GM12878 (cell line): ENCODE results near the gene TAF10. TPM values are rescaled to one million over a fixed set of nuclear protein-coding genes. Genes with fewer than 3 reads are reported as not detected.

Source experiments
- ATAC-seq: fragments of 200-7000 bp; cut with Tn5 transposase; 3 replicates; pipeline ENCODE4 v1.9.1; 2020; ENCODE audit warnings: mild to moderate bottlenecking, moderate library complexity
- BruUV-seq: library from RNA; stranded (reverse); fragments of 400-500 nt; replicated peaks from 2 replicates; lab custom pipeline; 2021; lab: Mats Ljungman, UMichigan
- CTCF ChIA-PET: fragments of 300-600 bp; sonication (Branson Sonifier 250); formaldehyde crosslinking; extraction: SDS; loops from one replicate; lab custom pipeline; 2021; ENCODE audit warnings: inconsistent platforms; lab: Yijun Ruan, JAX
- POLR2A ChIA-PET: fragments of 350-600 bp; formaldehyde crosslinking; extraction: SDS; loops from one replicate; lab custom pipeline; 2021; ENCODE audit warnings: inconsistent platforms; lab: Charles Lee
- RAD21 ChIA-PET: fragments of 300-600 bp; sonication (Branson Sonifier 250); formaldehyde crosslinking; loops from one replicate; lab custom pipeline; 2023; ENCODE audit warnings: antibody characterized with exemption; ENCODE audit not compliant: unreplicated experiment; lab: Charles Lee
- SMC1A ChIA-PET: fragments of 300-600 bp; sonication (Branson Sonifier 250); formaldehyde crosslinking; loops from one replicate; lab custom pipeline; 2023; ENCODE audit not compliant: unreplicated experiment, uncharacterized antibody; lab: Charles Lee
- DNase-seq: peaks from one replicate; pipeline ENCODE4 v3.0.0-alpha.2; 2011; ENCODE audit warnings: low read depth, low spot score
- FAIRE-seq: peaks from 3 replicates; lab custom pipeline; 2011; peaks lifted over from hg19 to GRCh38; lab: Jason Lieb, UNC
- H2AFZ ChIP-seq: 2 replicates; pipeline ENCODE4 v1.6.0; 2011; ENCODE audit warnings: low read depth, low read length, control low read depth; ENCODE audit not compliant: control insufficient read depth
- H3K27ac ChIP-seq: 2 replicates; pipeline ENCODE4 v1.5.1; 2011; ENCODE audit warnings: control low read depth; ENCODE audit not compliant: control insufficient read depth, insufficient read depth
- H3K27me3 ChIP-seq, 2 experiments: replicated peaks in 1 of 2; 2 replicates each; pipeline versions ENCODE4 v1.6.0 to v1.6.1; 2011; ENCODE audit warnings: low read length in 1 of 2; ENCODE audit not compliant: control insufficient read depth in 2 of 2, insufficient read depth in 2 of 2
- H3K36me3 ChIP-seq, 2 experiments: 2 replicates each; pipeline ENCODE4 v1.5.1; 2011; ENCODE audit warnings: low read length in 1 of 2; ENCODE audit not compliant: control insufficient read depth in 2 of 2, insufficient read depth in 2 of 2
- H3K4me1 ChIP-seq: 2 replicates; pipeline ENCODE4 v1.6.1; 2011; ENCODE audit warnings: mild to moderate bottlenecking, low read length, moderate library complexity, mixed read lengths; ENCODE audit not compliant: control insufficient read depth, insufficient read depth
- H3K4me2 ChIP-seq: 2 replicates; pipeline ENCODE4 v1.6.0; 2011; ENCODE audit warnings: control low read depth; ENCODE audit not compliant: control insufficient read depth, insufficient read depth
- H3K4me3 ChIP-seq: fragments of 200-600 bp; sonication (generic); 2 replicates; pipeline ENCODE4 v1.5.1; 2016
- H3K79me2 ChIP-seq: 2 replicates; pipeline ENCODE4 v1.6.0; 2011; ENCODE audit warnings: low read length; ENCODE audit not compliant: control insufficient read depth, insufficient read depth
- H3K9ac ChIP-seq: 2 replicates; pipeline ENCODE4 v1.8.0; 2011; ENCODE audit warnings: low read length, control low read depth, mixed read lengths; ENCODE audit not compliant: control insufficient read depth, insufficient read depth
- H3K9me3 ChIP-seq: replicated peaks from 3 replicates; pipeline ENCODE4 v1.5.1; 2011; ENCODE audit warnings: mild to moderate bottlenecking, low read length; ENCODE audit not compliant: control insufficient read depth, insufficient read depth
- H4K20me1 ChIP-seq: 2 replicates; pipeline ENCODE4 v1.6.0; 2011; ENCODE audit not compliant: control insufficient read depth, insufficient read depth
- BCL11A ChIP-seq: IDR thresholded peaks from 2 replicates; pipeline ENCODE4 v1.6.1; 2011; ENCODE audit warnings: low read depth, low read length
- BHLHE40 ChIP-seq, 2 experiments: fragments of 450-650 bp in 1 of 2; IDR thresholded peaks; 2 replicates each; pipeline ENCODE4 v1.6.1; 2011 to 2017; ENCODE audit warnings: low read depth in 2 of 2, borderline replicate concordance in 1 of 2, improper control_type of control experiment in 1 of 2, low read length in 1 of 2, mild to moderate bottlenecking in 1 of 2
- CHD2 ChIP-seq: IDR thresholded peaks from 2 replicates; pipeline ENCODE4 v1.6.1; 2011; ENCODE audit warnings: low read depth, low read length, improper control_type of control experiment, borderline replicate concordance
- CHD4 ChIP-seq: fragments of 200-600 bp; sonication (generic); IDR thresholded peaks from 2 replicates; pipeline ENCODE4 v1.6.1; 2016; ENCODE audit warnings: mild to moderate bottlenecking
- EED ChIP-seq: sonication (generic); IDR thresholded peaks from 2 replicates; pipeline ENCODE4 v1.6.1; 2016; ENCODE audit warnings: antibody characterized with exemption, low read depth
- EGR1 ChIP-seq, 2 experiments: IDR thresholded peaks; 1 replicate in 1 of 2; 2 replicates in 1 of 2; pipeline ENCODE4 v1.6.1; 2011 to 2012; ENCODE audit warnings: low read depth in 2 of 2, low read length in 2 of 2, borderline replicate concordance in 1 of 2, mild to moderate bottlenecking in 1 of 2, moderate library complexity in 1 of 2
- GABPA ChIP-seq: IDR thresholded peaks from 2 replicates; pipeline ENCODE4 v1.6.1; 2014; ENCODE audit warnings: antibody characterized with exemption, low read depth, mild to moderate bottlenecking, inconsistent platforms
- MYC ChIP-seq: IDR thresholded peaks from 2 replicates; pipeline ENCODE4 v1.6.1; 2011; ENCODE audit warnings: mild to moderate bottlenecking, low read length, moderate library complexity, inconsistent platforms; ENCODE audit not compliant: insufficient read depth, insufficient replicate concordance, insufficient read length, severe bottlenecking
- PBX3 ChIP-seq: IDR thresholded peaks from 2 replicates; pipeline ENCODE4 v1.6.1; 2011; ENCODE audit warnings: mild to moderate bottlenecking, low read depth, low read length, moderate library complexity; ENCODE audit not compliant: insufficient replicate concordance
- POLR2AphosphoS5 ChIP-seq: IDR thresholded peaks from 2 replicates; pipeline ENCODE4 v1.6.1; 2011; ENCODE audit warnings: mild to moderate bottlenecking, low read length, inconsistent platforms
- RBBP5 ChIP-seq: fragments of 200-600 bp; sonication (generic); conservative IDR thresholded peaks from 2 replicates; pipeline ENCODE4 v1.6.1; 2016
- YY1 ChIP-seq: IDR thresholded peaks from 2 replicates; pipeline ENCODE4 v1.6.1; 2011; ENCODE audit warnings: low read depth, mild to moderate bottlenecking, low read length
- ZNF217 ChIP-seq: fragments of 450-650 bp; IDR thresholded peaks from 2 replicates; pipeline ENCODE4 v1.6.1; 2017; ENCODE audit warnings: antibody characterized with exemption, mild to moderate bottlenecking
- WGBS: methylation state at CpG from one replicate; pipeline ENCODE4 v1.1.6; 2016; ENCODE audit warnings: low lambda C conversion rate; ENCODE audit not compliant: insufficient replicate concordance, insufficient coverage; ENCODE audit errors: missing lambda C conversion rate; 5-methylcytosine and 5-hydroxymethylcytosine counted together
- in situ Hi-C: fragments of 300-500 bp; cut with MboI; formaldehyde crosslinking; loops from 9 replicates; pipeline ENCODE4 v1.14.3; 2018; ENCODE audit warnings: mixed read lengths
- intact Hi-C: fragments of 100-400 bp; cut with micrococcal nuclease; formaldehyde crosslinking; loops from one replicate; pipeline ENCODE4 v1.14.2; 2022; ENCODE audit not compliant: unreplicated experiment
- polyA plus RNA-seq, 11 experiments: library from polyadenylated mRNA; depleted of rRNA in 4 of 11; unstranded in 6 of 11; stranded (reverse) in 5 of 11; fragments of >200 nt; fragmentation: Nextera tagmentation in 4 of 11; fragmentation: Illumina TruSeq in 1 of 11; extraction: Ambion mirVana in 4 of 11; extraction: Trizol in 1 of 11; gene quantifications; 1 replicate in 1 of 11; 2 replicates in 10 of 11; pipeline versions ENCODE4 v1.2.1 to v1.2.3, GENCODE V29; 2011 to 2016; ENCODE audit warnings: inconsistent platforms in 2 of 11, missing spikeins in 2 of 11, low read depth in 1 of 11
- total RNA-seq, 4 experiments: library from RNA; depleted of rRNA in 3 of 4; stranded (reverse); fragments of >200 nt in 3 of 4; fragmentation: Illumina TruSeq in 1 of 4; extraction: Trizol in 1 of 4; gene quantifications; 2 replicates each; pipeline versions ENCODE4 v1.2.1 to v1.2.3, GENCODE V29; 2013 to 2021
- TF ChIP-seq, protein P1 (sequence below): fragments of 450-650 bp; IDR thresholded peaks from 2 replicates; pipeline ENCODE4 v1.6.1; 2016; ENCODE audit warnings: mild to moderate bottlenecking, moderate library complexity, borderline replicate concordance
- TF ChIP-seq, protein P2 (sequence below): fragments of 450-650 bp; IDR thresholded peaks from 2 replicates; pipeline ENCODE4 v1.6.1; 2014; ENCODE audit warnings: mild to moderate bottlenecking

The TAF10 gene
- total and polyA plus RNA-seq, 10 of the 15 experiments (the other 5 are each of a cell fraction or from before 2014, with no cell fraction given) = 26.7 to 251 (median 149) TPM

GRCh38 chr11:6602096-6602940 is 9.7 kb downstream of the TAF10 start (continued):
- TF ChIP-seq POLR2AphosphoS5 (no peak), CHD2 (no peak), ZNF217 (no peak), YY1 (no peak), EED (no peak), CHD4 (no peak)
- TF ChIP-seq, protein P1, sequence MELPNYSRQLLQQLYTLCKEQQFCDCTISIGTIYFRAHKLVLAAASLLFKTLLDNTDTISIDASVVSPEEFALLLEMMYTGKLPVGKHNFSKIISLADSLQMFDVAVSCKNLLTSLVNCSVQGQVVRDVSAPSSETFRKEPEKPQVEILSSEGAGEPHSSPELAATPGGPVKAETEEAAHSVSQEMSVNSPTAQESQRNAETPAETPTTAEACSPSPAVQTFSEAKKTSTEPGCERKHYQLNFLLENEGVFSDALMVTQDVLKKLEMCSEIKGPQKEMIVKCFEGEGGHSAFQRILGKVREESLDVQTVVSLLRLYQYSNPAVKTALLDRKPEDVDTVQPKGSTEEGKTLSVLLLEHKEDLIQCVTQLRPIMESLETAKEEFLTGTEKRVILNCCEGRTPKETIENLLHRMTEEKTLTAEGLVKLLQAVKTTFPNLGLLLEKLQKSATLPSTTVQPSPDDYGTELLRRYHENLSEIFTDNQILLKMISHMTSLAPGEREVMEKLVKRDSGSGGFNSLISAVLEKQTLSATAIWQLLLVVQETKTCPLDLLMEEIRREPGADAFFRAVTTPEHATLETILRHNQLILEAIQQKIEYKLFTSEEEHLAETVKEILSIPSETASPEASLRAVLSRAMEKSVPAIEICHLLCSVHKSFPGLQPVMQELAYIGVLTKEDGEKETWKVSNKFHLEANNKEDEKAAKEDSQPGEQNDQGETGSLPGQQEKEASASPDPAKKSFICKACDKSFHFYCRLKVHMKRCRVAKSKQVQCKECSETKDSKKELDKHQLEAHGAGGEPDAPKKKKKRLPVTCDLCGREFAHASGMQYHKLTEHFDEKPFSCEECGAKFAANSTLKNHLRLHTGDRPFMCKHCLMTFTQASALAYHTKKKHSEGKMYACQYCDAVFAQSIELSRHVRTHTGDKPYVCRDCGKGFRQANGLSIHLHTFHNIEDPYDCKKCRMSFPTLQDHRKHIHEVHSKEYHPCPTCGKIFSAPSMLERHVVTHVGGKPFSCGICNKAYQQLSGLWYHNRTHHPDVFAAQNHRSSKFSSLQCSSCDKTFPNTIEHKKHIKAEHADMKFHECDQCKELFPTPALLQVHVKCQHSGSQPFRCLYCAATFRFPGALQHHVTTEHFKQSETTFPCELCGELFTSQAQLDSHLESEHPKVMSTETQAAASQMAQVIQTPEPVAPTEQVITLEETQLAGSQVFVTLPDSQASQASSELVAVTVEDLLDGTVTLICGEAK = no peak

GRCh38 chr11:6601041-6601461 is 11.0 kb downstream of the TAF10 start:
- no peak for DNase-seq
- WGBS = 100% methylated on average over 13 of the region's 13 CpGs
- CTCF ChIA-PET = no interaction called here
- ATAC-seq = no peak
- no peak for FAIRE-seq
- Histone ChIP-seq H4K20me1 (no peaks in the 10 kb centered on the region), H3K4me1 (peaks cover 6% of the 10 kb centered on the region; the same call in 1 of the 2 replicates), H3K27me3 (no peaks in the 10 kb centered on the region), H3K4me3 (no peak overlapping the region), H3K4me2 (peak overlapping the region; percentile 96), H3K79me2 (peaks cover 61% of the 10 kb centered on the region), H3K36me3 (peaks cover 11 to 18% of the 10 kb centered on the region in 2 experiments), H2AFZ (no peak overlapping the region), H3K9ac (0 out of 2 replicates have a peak overlapping the region, but pooled peaks have one; percentile 4), H3K27ac (no peak overlapping the region), H3K9me3 (no peaks in the 10 kb centered on the region)
- intact Hi-C loops = loop anchor here (10.0 kb wide), 1 partner anchor 216 kb away; no protein-coding TSS in a partner anchor
- RAD21 ChIA-PET = interaction anchor here (4.8 kb wide), 1 partner anchor 81 kb away, joined by 60 read pairs; the partner anchor contains the start of gene MRPL17
- in situ Hi-C loops = no loop called here
- SMC1A ChIA-PET = no interaction called here
- POLR2A ChIA-PET = no interaction called here
- no TSS peak for BruUV-seq
- no peak for TF ChIP-seq EGR1 (IDR thresholded peaks at IDR 0.05; ENCODE audit: borderline replicate concordance in 1 of 2, low read depth in 2 of 2, low read length in 2 of 2)
- no peak for TF ChIP-seq PBX3
- TF ChIP-seq ZNF217 = no peak
- TF ChIP-seq BCL11A = no peak
- TF ChIP-seq BHLHE40 (IDR thresholded peaks at IDR 0.05; ENCODE audit: borderline replicate concordance in 1 of 2, low read depth in 2 of 2, low read length in 1 of 2) = no peak
- TF ChIP-seq MYC = no peak
- TF ChIP-seq GABPA = no peak
- TF ChIP-seq, protein P2, sequence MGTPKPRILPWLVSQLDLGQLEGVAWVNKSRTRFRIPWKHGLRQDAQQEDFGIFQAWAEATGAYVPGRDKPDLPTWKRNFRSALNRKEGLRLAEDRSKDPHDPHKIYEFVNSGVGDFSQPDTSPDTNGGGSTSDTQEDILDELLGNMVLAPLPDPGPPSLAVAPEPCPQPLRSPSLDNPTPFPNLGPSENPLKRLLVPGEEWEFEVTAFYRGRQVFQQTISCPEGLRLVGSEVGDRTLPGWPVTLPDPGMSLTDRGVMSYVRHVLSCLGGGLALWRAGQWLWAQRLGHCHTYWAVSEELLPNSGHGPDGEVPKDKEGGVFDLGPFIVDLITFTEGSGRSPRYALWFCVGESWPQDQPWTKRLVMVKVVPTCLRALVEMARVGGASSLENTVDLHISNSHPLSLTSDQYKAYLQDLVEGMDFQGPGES = no peak
- TF ChIP-seq RBBP5 = no peak
